Measurements from ENCODE around the gene SAMM50. TPM values are rescaled to one million over a fixed set of nuclear protein-coding genes. Genes with fewer than 3 reads are reported as not detected.

Gene SAMM50
- total RNA-seq, 4 donors from 2014 or later: 21.6 to 28.6 (median 27.2) TPM

DNA sequence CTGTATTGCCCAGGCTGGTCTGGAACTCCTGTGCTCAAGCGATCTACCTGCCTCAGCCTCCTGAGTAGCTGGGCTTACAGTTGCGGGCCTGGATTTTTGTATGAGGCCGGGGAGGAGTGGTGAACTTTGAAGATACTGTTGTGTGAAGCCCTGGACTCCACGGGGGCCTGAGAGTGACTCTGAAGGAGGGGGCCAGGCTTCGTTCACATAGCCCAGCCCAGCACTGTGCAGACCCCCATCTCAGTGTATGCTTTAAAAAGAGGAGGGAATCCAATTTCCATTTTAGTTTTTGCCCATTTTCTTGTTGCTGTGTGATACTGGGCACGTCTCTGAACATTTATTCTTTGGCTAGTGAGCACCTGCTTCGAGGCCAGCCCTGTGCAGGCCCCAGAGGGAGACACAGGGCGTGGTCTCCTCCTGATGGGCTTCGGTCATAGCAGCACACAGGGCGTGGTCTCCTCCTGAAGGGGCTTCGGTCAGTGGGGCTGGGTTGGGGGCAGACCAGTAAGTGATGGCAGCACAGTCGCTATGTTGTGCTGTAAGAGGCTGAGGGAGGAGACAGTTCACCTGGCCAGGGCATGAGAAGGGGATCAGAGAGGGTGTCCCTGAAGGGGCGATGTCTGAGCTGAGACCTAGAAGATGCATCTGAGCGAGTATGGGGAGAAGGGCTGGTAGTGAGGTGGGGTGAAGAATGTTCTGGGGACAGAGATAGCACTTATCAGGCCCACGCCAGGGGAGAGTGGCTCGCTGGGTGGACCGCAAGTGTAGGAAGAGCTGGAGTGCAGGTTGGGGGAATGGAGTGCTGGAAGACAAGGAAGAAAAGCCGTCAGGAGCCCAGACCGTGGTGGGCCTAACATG, 14.0 kb downstream of the SAMM50 start:
- WGBS: 87% methylated on average over 18 of the region's 19 CpGs
- H3K27me3 ChIP-seq: no peaks in the 10 kb centered on the region

DNA sequence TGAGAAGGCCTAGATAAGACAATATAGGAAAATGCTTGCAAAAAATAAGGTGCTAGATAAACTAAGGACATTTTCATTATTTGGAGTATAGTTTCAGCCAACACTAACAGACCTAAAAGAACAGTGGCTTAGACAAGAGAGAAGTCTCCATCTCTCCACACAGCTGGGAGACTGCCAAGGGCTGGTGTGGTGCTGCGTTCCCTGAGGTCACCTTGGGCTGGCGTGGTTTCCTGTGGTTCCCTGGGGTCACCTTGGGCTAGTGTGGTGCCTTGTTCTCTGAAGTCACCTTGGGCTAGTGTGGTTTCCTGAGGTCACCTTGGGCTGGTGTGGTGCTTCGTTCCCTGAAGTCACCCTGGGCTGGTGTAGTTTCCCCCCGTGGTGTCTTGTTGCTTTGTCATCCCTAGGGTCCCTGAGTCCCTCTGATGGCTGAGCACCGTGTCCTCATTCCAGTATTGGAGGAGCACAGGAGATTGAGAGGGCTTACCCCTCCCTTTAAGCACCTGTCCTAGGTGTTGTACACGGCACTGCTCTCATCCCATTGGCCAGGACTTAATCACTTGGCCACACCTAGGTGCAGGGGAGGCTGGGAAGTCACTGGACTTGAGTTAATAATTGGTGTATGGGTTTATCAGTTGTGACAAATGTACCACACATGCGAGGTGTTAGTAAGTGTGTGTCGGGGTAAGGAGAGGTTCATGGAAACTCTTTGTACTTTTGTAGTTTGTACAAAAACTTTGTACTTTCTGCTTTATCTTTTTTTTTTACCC, 14.9 kb downstream of the SAMM50 start:
- Histone ChIP-seq H3K36me3 (peaks cover 76 to 95% (median 88%) of the 10 kb centered on the region in 4 donors), H3K9me3 (no peaks in the 10 kb centered on the region), H3K27ac (replicated peaks in 1 of 4) (no peak overlapping the region), H3K4me1 (no peaks in the 10 kb centered on the region), H3K4me3 (no peak overlapping the region), H3K27me3 (no peaks in the 10 kb centered on the region)
- 95% methylated on average over 7 of the region's 8 CpGs for WGBS
- intact Hi-C loops (cut with DNase I): no loop called here
- TF ChIP-seq POLR2AphosphoS5 (IDR thresholded peaks at IDR 0.05) (no peak), POLR2A (IDR thresholded peaks at IDR 0.05; ENCODE audit: low read depth) (no peak), EP300 (IDR thresholded peaks at IDR 0.05) (no peak)
- TF ChIP-seq, protein P1, sequence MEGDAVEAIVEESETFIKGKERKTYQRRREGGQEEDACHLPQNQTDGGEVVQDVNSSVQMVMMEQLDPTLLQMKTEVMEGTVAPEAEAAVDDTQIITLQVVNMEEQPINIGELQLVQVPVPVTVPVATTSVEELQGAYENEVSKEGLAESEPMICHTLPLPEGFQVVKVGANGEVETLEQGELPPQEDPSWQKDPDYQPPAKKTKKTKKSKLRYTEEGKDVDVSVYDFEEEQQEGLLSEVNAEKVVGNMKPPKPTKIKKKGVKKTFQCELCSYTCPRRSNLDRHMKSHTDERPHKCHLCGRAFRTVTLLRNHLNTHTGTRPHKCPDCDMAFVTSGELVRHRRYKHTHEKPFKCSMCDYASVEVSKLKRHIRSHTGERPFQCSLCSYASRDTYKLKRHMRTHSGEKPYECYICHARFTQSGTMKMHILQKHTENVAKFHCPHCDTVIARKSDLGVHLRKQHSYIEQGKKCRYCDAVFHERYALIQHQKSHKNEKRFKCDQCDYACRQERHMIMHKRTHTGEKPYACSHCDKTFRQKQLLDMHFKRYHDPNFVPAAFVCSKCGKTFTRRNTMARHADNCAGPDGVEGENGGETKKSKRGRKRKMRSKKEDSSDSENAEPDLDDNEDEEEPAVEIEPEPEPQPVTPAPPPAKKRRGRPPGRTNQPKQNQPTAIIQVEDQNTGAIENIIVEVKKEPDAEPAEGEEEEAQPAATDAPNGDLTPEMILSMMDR (IDR thresholded peaks at IDR 0.05): no peak
- no peak for DNase-seq (ENCODE audit: extremely low spot score)

More for the DNA sequence above, 14.0 kb downstream of the SAMM50 start:
- TF ChIP-seq, protein P1 (IDR thresholded peaks at IDR 0.05): no peak
- TF ChIP-seq EP300 (IDR thresholded peaks at IDR 0.05): no peak
- TF ChIP-seq POLR2A (IDR thresholded peaks at IDR 0.05; ENCODE audit: low read depth): no peak
- TF ChIP-seq POLR2AphosphoS5 (IDR thresholded peaks at IDR 0.05): no peak
- H3K9me3 ChIP-seq: no peaks in the 10 kb centered on the region
- no peak for DNase-seq (ENCODE audit: extremely low spot score)
- intact Hi-C loops (cut with DNase I): no loop called here
- peaks cover 76 to 95% (median 88%) of the 10 kb centered on the region in 4 donors for H3K36me3 ChIP-seq
- no peak overlapping the region for H3K27ac ChIP-seq (replicated peaks in 1 of 4)
- H3K4me3 ChIP-seq: no peak overlapping the region
- H3K4me1 ChIP-seq: no peaks in the 10 kb centered on the region

- intact Hi-C loops (cut with DNase I): no loop called here
- WGBS: 89% methylated on average over 8 of the region's 8 CpGs
- H3K9me3 ChIP-seq: no peaks in the 10 kb centered on the region
- no peaks in the 10 kb centered on the region for H3K27me3 ChIP-seq
- H3K4me1 ChIP-seq: no peaks in the 10 kb centered on the region
- no peak overlapping the region for H3K27ac ChIP-seq (replicated peaks in 1 of 4)
- peaks cover 73 to 95% (median 88%) of the 10 kb centered on the region in 4 donors for H3K36me3 ChIP-seq
- TF ChIP-seq POLR2A (IDR thresholded peaks at IDR 0.05; ENCODE audit: low read depth) (no peak), EP300 (IDR thresholded peaks at IDR 0.05) (no peak), POLR2AphosphoS5 (IDR thresholded peaks at IDR 0.05) (no peak)
- TF ChIP-seq, protein P1 (IDR thresholded peaks at IDR 0.05): no peak
- no peak for DNase-seq (ENCODE audit: extremely low spot score)
- H3K4me3 ChIP-seq: no peak overlapping the region
Measured at GRCh38 chr22:43971112-43971511, 15.9 kb downstream of the SAMM50 start.

DNA sequence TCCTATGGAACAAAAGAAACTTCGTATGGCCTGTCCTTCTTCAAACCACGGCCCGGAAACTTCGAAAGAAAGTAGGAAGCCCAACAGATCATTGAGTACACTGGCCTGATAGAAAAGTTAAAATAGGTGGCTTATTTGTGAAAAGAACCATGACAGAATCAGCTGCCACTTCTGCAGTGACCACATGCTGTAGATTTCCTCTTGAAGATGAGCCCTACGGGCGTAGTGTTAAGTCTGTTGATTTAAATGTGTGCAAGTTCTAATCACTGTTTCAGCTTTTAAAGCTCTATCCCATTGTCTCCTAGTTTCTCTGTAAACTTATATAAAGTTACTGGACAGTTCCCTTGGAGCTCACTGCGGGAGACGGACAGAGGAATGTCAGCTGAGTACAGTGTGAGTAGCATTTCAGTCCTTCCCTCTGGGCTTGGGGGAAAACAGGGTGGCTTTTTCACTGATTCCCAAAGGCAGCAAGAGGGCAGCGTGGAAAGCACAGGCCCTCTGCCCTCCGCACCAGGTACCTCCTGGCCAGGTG, 17.8 kb downstream of the SAMM50 start:
- no peak overlapping the region for H3K27ac ChIP-seq (replicated peaks in 1 of 4)
- H3K36me3 ChIP-seq: peaks cover 57 to 95% (median 89%) of the 10 kb centered on the region in 4 donors
- WGBS: 95% methylated on average over 9 of the region's 10 CpGs
- intact Hi-C loops (cut with DNase I): no loop called here
- no peaks in the 10 kb centered on the region for H3K4me1 ChIP-seq
- DNase-seq (ENCODE audit: extremely low spot score): no peak
- TF ChIP-seq POLR2A (IDR thresholded peaks at IDR 0.05; ENCODE audit: low read depth): no peak
- H3K9me3 ChIP-seq: no peaks in the 10 kb centered on the region
- H3K27me3 ChIP-seq: no peaks in the 10 kb centered on the region
- H3K4me3 ChIP-seq: no peak overlapping the region

DNA sequence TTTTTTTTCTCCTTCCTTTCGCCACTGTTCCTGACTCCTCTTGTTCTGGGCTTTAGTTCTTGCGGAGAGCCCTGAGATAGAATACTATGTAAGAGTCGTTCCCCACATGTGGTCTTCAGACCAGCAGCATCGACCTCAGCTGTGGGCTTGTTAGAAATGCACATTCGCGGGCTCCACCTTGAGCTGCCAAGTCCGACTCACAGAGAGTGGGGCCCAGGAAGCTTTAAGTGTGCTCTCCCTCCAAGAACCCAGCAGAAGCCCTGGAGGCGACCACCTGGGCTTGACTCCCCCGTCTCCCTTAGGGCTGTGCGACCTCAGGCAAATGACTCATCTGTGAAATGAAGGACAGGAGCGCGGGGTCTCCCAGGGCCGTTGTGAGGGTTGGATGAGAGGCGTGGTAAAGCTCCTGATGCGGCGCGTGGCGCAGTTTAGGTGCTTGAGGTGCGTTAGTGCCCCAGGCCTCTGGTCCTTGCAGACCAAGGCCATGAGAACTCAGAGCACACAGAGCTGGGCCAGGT, 18.8 kb downstream of the SAMM50 start:
- H3K36me3 ChIP-seq: peaks cover 61 to 95% (median 89%) of the 10 kb centered on the region in 4 donors
- no peak for DNase-seq (ENCODE audit: extremely low spot score)
- WGBS: 87% methylated on average over 19 of the region's 19 CpGs

More for the DNA sequence above, 18.8 kb downstream of the SAMM50 start:
- H3K27me3 ChIP-seq: no peaks in the 10 kb centered on the region
- intact Hi-C loops (cut with DNase I): no loop called here
- no peaks in the 10 kb centered on the region for H3K9me3 ChIP-seq
- H3K4me1 ChIP-seq: no peaks in the 10 kb centered on the region
- H3K4me3 ChIP-seq: no peak overlapping the region
- no peak overlapping the region for H3K27ac ChIP-seq (replicated peaks in 1 of 4)
- TF ChIP-seq POLR2A (IDR thresholded peaks at IDR 0.05; ENCODE audit: low read depth) (no peak), EP300 (IDR thresholded peaks at IDR 0.05) (no peak), POLR2AphosphoS5 (IDR thresholded peaks at IDR 0.05) (no peak)
- TF ChIP-seq, protein P1 (IDR thresholded peaks at IDR 0.05): no peak

All from esophagus muscularis mucosa (tissue), 4 donors.